ENCODE measurements around the gene C21orf58.
"Not testable (repeated sequence)": the region's sequence is repeated elsewhere in the genome, so short reads cannot be mapped to it uniquely, and the experiment has no call there.

The C21orf58 gene

DNA sequence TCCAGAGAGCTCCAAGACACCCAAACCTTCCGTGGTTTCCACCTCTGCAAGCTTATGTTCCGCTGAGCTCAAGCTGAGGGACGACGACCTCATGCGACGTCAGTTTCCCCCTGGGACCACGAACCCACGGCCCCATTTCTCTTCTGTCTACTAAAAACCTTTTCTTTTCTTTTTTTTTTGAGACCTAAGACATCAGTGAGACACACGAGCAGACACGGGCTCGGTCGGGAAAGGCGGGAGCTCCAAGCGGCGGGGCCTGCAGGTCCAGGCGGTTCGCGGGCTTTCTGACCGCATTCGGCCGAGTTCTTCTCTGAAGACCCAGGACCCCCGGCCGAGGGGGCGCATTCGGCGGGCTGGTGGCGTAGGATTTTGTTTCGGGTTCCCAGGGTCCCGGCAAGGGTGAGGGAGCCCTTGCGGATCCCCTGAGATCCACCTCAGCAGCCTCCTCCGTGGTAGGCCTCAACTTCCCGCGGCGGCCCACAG is 402 bp downstream of the C21orf58 start:
- DNase-seq (ENCODE audit: low spot score) = no peak

DNA sequence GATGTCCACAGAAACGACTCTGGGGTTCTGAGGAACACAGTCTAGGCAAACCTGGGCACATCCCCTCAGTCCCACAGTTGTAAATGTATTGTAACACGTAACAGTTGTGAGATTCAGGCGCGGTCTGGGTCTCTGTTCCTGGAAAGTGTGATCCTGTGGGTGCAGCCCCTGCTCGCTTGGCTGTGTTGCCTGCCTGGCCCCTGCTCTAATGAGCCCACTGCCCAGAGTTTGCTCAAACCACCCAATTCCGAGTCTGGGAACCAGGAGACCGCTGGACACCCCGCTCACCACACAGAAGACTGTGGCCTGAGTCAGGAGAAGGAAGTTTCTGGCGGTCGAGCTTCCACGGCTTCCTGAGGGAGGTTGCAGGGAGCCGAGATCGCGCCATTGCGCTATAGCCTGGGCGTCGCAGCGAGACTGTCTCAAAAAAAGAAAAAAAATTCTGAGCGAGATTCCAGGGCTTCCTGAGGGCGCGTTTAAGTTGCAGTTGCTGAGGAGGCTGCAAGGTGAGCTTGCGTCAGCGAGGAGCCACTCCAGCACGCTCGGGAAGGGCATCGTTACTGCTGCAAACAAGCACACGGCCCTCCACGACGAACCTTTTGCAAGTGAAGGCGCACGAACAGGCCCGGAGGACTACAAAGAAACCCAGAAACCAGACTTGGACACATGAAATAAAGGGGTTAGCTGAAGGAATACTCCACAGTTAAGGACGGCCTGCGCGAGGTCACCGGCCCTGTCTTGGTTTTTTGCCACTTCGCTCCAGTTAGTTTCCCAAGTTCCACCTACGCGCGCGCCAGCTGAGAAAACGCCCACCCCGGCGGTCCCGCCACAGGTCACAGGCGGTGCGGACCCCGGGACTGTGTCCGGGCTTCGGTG is 1.1 kb downstream of the C21orf58 start:
- no peak for DNase-seq (ENCODE audit: low spot score)

DNA sequence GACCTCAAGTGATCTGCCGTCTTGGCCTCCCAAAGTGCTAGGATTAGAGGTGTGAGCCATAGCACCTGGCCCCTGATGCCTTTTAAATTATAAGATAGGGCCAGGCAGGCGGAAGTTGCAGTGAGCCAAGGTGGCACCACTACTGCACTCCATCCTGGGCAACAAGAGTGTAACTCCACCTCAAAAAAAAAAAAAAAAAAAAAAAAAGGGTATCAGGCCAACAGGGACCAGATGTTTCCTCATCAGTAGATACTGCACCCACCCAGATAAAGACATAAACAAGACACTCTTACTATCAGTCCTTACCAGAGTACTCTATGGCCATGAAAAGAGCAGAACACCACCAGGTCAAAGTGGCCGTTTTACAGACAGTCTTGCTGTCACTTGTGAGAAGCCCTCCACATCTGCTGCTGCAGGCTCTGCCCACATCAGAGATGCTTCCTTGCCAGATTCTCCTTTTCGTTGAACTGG is 3.3 kb downstream of the C21orf58 start:
- DNase-seq (ENCODE audit: low spot score) = no peak

DNA sequence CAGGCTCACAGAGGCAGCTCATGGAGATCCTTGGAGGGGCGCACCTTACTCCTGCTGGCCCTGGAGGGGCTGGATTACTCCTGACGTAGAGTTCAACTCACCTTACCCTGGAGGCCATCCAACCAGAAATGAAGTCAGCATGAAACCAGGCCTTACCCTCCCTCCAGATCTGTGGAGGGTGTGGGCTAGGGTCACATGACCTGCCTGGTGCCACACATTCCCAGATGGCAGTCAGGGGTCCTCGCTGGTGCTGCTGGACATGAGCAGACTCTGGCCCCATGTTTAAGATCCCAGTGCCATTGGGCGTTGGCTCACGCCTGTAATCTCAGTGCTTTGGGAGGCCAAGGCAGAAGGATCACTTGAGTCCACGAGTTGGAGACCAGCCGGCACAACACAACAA is 4.5 kb downstream of the C21orf58 start:
- no peak for DNase-seq (ENCODE audit: low spot score)

DNA sequence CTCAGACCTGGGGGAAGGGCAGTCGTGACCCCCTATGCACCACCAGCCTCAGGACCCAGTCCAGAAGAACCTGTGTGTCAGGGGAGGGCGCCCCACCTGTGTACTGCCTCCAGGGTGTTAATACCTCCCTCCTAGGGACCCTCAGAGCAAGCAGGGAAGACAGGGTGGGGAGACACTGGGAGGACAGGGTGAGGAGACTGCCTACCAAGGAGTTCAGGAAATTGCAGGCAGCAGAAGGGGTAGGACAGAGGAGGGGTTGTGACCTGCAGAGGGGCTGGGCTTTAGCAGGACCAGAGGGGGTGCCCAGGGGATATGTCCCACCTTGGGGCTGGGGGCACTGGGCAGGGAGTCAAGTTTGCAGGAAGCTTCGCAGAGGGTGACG is 5.2 kb downstream of the C21orf58 start:
- no peak for DNase-seq (ENCODE audit: low spot score)

DNA sequence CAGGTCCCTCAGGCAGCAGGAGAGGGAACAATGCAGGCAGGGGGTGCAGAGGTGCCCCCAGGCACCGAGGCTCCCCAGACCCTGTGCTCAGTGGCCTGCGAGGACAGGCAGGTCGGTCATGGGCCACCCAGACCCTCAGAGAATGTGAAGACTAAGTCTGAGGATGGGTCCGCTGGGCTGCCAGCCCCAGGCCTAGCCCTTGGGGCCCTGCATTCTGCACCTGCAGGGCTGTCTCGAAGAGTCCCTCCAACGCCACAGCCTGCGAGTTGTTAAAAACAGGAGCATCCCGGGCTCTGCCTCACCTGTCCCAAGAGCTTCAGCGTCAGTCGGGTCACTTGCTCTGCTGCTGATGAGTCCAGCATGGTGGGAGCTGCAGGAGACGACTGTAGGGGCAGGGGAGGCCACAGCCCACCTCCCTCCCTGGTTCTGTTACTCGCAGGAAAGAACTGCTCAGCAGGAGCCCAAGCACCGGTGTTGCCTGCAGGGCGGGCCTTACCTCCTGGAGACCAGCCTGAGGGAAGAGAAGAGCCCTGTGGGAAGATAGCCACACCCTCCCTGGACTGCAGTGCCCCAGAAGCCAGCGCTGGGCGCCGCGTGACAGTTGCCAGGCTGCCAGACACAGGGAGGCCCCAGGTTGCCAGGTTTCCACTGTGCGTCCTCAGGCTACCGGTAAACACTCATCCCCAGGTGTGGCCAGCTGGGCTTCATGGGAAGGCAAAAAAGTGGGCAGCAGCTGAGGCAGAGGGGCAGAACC is 5.8 kb downstream of the C21orf58 start:
- no peak for DNase-seq (ENCODE audit: low spot score)

DNA sequence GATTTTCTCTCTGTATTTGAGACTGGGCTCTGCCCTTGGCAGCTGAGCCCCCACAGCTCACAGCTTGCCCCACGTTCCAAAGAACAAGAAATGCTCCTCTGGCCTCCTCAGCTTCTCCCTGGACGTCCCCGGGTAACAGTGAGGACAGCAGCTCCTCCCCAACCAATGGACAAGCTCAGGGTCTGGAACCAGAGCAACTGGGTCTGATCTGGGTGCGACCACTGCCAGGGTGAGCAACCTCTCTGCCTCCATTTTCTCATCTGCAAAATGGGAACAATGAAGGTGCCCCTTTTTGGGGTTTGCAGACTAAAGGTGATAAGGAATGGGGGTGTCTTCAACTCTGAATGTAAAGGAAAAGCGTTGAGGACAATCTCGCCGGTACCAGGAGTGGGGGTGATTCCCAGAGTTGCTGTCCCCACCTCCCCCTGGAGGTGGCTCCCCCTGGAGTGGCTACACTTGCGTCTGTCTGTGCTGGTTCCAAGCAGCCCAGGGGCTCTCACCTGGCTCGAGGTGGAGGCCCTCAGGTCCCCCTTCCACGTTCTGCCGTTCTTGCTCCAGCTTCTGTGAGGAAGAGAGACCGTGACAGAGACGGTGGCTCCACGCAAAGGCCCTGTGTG is 6.9 kb downstream of the C21orf58 start:
- no peak for DNase-seq (ENCODE audit: low spot score)

DNA sequence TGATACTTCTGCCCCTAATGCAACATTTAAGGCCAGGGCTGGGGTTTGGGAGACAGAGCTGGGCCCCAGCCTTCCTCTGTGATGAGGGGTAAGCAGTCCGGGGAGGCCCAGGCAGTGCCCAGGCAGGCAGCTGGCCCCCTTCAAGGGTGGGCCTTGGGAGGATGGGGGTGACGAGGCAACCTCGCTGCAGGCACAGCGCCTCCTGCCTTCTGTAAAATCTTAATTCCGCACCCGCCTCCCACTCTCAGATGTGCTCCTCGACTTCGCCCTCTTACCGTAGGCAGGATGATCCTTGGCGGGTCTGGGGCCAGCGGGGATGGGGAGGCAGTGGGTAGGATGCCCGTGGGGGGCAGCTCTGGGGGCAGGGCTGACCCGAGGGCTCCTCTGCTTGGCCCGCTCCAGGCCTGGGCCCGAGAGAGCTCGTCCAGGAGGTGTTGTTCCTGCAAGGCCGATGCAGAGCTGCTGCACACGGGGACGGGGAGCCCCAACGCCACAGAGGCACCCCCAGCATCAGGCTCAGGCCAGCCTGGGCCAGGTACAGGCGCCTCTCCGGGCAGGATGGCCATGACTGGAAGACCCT is 9.1 kb downstream of the C21orf58 start:
- DNase-seq (ENCODE audit: low spot score) = no peak

DNA sequence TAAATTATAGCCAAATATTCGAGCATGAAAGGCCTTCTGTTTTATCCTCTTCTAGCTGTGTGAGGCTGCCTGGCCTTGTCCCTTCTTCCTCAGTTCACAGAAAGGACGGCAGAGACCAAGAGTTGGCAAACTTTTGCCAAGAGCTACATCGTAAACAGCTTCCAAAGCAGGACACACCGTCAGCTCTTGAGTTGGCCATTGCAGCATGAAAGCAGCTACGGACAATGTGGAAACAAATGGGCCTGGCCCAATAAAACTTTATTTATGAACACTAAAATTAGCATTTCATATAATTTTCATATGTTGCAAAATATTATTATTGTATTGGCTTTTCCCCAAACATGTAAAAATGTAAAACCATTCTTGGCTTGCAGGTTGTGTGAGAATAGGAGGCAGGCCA is 10.7 kb downstream of the C21orf58 start:
- DNase-seq (ENCODE audit: low spot score) = no peak

DNA sequence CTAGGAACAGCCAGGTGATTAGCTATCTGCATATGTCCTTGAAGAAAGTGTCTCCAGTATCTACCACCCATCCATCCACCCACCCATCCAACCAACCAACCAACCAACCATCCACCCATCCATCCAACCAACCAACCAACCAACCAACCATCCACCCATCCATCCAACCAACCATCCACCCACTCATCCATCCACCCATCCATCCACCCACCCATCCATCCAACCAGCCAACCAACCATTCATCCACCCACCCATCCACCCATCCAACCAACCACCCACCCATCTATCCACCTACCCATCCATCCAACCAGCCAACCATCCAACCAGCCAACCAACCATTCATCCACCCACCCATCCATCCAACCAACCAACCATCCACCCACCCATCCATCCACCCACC is 12.1 kb downstream of the C21orf58 start:
- no peak for DNase-seq (ENCODE audit: low spot score)

DNA sequence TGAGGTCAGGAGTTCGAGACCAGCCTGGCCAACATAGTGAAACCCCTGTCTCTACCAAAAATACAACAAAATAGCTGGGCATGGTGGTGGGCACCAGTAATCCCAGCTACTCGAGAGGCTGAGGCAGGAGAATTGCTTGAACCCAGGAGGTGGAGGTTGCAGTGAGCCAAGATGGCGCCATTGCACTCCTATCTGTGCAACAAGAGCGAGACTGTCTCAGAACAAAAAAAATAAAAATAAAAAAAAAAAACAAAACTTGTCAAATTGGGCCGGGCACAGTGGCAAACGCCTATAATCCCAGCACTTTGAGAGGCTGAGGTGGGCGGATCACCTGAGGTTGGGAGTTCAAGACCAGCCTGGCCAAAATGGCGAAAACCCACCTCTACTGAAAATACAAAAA is 13.4 kb downstream of the C21orf58 start:
- DNase-seq (ENCODE audit: low spot score) = not testable (repeated sequence)

DNA sequence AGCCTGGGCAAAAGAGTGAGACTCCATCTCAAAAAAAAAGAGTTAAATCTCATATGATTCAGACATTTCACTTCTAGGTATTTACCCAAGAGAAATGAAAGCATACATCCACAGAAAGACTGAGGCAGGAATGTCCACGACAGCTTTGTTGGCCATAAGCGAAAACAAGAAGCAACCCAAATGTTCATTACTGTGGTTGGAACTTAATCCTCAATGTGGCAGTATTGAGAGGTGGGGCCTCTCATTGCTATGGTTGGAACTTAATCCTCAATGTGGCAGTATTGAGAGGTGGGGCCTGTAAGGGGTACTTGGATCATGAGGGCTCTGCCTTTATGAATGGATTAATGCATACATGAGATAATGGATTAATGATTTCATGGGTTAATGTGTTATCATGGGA is 15.2 kb downstream of the C21orf58 start:
- no peak for DNase-seq (ENCODE audit: low spot score)

DNA sequence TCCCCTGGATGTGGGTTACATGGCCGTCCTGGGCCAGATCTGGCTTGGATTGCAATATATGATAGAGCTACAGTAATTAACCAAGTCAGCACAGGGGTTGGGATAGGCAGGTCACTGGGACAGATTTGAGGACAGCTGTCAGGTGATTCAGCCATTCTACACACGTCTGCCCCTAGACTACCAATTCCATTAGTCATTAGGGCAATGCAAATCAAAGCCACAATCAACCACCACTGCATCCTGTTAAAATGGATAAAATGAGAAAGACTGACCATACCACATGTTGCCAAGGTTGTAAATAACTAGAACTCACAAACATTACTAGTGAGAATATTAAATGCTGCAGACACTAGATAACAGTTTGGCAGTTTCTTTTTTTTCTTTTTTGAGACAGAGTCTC is 16.0 kb downstream of the C21orf58 start:
- no peak for DNase-seq (ENCODE audit: low spot score)

DNA sequence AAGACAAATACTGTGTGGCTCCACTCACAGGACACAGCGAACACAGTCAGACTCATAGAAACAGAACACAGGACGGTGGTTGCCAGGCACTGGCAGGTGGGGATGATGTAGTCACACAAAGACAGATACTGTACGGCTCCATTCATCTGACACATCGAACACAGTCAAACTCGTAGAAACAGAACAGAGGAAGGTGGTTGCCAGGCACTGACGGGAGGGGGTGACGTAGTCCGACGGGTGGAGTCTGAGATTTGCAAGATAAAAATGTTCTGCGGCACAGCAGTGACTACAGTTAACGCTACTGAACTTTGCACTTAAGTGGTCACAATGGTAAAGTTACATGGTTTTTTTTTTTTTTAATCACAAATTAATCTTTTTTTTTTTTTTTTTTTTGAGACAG is 18.7 kb downstream of the C21orf58 start:
- DNase-seq (ENCODE audit: low spot score) = no peak

DNA sequence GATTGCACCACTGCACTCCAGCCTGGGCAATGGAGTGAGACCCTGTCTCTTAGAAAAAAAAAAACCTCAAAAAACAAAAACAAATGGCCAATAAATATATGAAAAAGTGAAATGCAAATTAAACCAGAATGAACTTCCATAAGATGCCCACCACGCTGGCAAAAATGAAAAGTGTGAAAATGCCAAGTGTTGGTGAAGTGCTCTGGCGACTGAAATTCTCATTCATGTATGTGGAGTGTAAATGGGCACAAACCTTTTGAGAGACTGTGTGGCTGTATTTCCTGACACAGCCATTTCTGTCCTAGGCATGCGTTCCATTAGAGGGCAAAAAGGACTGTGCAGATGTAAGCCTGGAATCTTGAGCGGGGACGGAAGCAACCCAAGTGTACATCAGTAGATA is 19.2 kb downstream of the C21orf58 start:
- no peak for DNase-seq (ENCODE audit: low spot score)

DNA sequence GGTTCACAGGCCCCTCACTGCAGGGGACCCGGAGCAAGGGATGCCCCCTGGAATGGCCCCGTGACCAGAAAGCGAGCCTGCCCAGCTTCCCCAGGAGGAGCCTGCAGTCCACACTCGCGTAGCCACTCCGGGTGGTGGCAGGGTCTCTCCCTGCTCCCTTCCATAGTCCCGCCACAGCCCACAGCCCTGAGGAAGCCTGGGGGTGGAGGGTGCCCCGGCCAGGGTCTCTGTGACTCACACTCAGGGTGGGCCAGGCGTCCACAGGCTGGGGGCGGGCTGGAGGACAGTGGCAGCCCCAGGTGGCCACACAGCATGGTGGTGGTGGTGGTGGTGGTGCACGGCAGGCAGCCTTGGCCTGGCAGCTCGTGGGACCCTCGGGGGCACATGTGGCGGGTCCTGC is 21.9 kb downstream of the C21orf58 start:
- DNase-seq (ENCODE audit: low spot score) = no peak

DNA sequence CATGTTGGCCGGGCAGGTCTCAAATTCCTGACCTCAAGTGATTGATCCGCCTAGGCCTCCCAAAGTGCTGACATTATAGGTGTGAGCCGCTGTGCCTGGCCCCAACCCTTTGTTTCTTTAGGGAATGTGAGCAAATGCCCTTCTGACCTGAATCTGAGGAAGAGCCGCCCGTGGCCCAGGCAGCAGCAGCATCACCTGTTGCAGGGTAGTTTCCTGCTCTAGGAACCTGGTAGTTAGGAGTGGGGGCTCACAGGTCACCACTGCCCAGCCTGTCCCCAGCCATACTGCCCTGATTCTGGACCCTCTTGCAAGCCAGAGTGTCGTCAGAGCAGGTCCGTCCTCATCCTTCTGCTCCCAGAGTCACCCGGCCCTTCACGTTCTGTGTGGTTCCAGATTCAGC is 24.5 kb downstream of the C21orf58 start:
- no peak for DNase-seq (ENCODE audit: low spot score)

DNA sequence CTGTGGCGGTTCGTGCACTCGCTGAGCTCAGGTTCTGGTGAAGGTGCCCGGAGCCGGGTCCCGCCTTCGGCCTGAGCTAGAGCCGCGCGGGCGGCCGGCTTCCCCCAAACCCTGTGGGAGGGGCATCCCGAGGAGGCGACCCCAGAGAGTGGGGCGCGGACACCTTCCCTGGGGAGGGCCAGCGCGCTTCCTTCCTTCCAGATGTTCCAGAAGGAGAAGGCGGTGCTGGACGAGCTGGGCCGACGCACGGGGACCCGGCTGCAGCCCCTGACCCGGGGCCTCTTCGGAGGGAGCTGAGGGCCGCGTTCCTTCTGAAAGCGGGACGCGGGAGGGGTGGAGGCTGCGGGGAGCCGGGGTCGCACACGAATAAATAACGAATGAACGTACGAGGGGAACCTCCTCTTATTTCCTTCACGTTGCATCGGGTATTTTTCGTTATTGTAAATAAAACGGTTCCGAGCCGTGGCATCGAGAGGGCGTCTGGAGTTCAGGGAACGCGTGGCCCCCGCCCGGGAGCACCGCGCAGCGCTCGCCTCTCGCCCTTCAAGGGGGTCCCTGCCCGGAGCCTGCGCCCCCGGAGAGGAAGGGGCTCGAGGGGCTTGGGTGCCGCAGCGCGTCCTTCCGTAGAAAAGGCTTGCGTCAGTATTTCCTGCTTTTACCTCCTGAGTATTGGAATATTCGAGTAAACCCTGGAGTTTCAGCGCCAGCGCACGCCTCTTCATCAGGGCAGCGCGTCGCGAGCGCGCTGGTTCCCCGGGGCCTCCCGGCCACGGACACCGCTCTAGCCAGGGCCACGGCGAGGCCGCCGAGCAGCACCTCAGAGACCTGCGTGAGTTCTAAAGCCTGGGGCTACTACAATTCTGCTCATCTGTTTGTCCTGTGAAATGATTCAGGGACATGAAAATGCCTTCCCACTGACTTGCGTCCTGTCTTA is 26.1 kb downstream of the C21orf58 start:
- no peak for DNase-seq (ENCODE audit: low spot score)

DNA sequence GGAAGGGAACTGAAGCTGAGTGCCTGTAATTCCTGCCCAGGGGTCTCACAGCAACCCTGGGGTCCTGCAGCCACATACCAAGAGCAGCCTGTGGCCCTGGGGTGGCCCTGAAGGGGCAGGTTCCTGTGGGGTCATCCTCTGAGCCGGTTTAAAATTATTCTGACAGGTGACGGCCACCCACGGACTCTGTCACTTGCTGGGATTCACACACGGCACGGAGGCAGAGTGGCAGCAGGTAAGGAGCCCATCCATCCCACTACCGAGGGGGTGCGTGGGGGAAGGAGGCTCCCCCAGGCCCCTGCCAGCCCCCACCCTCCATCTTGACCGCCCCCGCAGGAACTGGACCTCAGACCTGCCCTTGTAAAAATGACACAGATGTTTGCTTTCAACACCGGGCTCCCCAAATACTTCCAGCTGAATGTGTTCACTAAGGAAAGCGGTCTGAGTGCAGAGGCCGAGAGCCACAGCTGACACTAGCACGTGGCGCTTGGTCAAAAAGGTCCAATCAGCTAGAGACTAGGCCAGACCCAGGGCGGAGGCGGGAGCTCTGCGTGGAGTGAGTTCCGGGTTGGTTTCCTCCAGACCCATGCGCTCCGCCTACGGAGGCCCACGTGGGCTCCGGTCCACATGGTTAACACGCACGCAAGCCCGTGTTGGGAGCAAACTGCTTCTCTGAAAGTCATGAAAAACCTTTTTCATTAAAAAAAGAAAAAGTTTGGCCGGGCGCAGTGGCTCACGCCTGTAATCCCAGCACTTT is 27.5 kb downstream of the C21orf58 start:
- DNase-seq (ENCODE audit: low spot score) = no peak

DNA sequence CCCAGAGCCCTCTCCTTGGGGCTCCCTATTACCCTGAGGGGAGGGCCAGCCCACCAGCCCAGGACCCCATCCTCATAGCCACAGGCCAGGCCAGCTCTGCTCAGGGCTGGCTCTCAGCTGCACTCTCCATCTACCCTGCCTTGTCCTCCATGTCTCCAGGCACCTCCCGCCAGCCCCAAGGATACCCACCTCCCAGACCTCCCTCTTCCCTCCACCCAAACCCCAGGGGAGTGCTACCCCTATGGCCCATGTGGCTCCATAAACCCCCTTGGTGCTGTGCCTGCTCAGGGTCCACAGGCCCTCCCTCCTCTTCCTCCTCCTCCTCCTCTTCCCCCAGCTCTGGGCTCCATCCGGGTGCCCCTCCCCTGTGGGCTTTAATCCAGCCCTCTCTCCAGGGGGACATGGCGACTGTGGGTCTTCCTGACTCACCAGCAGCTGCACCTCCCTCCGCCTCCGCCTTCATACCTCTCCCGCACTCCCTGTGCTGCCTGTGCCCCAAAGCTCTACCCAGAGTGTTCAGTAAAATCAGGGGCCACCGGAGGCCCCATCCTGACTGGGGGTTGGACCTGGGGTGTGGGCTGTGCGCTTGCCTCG is 28.4 kb downstream of the C21orf58 start:
- no peak for DNase-seq (ENCODE audit: low spot score)
